Body of pancreas (tissue), 4 donors: Measurements from ENCODE around the gene SELENOV.

Experiments used
- POLR2A ChIP-seq, 3 donors: fragments of 450-650 bp; IDR thresholded peaks; one replicate each; pipeline ENCODE4 v1.6.1; 2016; ENCODE audit warnings: antibody characterized with exemption in 3 of 3, mild to moderate bottlenecking in 2 of 3
- TF ChIP-seq, protein P1 (sequence below), 7 experiments: fragments of 450-650 bp in 4 of 7; fragments of 200-600 bp in 3 of 7; sonication (generic) in 3 of 7; IDR thresholded peaks; one replicate each; pipeline ENCODE4 v1.5.1; 2016 to 2019; ENCODE audit warnings: antibody characterized with exemption in 7 of 7

GRCh38 chr19:39539165-39539517 is 24.2 kb downstream of the SELENOV start:
- TF ChIP-seq, protein P1, sequence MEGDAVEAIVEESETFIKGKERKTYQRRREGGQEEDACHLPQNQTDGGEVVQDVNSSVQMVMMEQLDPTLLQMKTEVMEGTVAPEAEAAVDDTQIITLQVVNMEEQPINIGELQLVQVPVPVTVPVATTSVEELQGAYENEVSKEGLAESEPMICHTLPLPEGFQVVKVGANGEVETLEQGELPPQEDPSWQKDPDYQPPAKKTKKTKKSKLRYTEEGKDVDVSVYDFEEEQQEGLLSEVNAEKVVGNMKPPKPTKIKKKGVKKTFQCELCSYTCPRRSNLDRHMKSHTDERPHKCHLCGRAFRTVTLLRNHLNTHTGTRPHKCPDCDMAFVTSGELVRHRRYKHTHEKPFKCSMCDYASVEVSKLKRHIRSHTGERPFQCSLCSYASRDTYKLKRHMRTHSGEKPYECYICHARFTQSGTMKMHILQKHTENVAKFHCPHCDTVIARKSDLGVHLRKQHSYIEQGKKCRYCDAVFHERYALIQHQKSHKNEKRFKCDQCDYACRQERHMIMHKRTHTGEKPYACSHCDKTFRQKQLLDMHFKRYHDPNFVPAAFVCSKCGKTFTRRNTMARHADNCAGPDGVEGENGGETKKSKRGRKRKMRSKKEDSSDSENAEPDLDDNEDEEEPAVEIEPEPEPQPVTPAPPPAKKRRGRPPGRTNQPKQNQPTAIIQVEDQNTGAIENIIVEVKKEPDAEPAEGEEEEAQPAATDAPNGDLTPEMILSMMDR (IDR thresholded peaks at IDR 0.05), result no peak
- no peak for TF ChIP-seq POLR2A (IDR thresholded peaks at IDR 0.05)
